ENCODE data around the gene CALHM1.
"Not testable (repeated sequence)": the region's sequence is repeated elsewhere in the genome, so short reads cannot be mapped to it uniquely, and the experiment has no call there.

Gene CALHM1

GRCh38 chr10:103431902-103432301 lies 26.8 kb downstream of the CALHM1 start:
- DNase-seq (ENCODE audit: low read depth, low spot score) = no peak

GRCh38 chr10:103429647-103430046 lies 29.1 kb downstream of the CALHM1 start:
- DNase-seq (ENCODE audit: low read depth, low spot score) = no peak

- DNase-seq (ENCODE audit: low read depth, low spot score) = no peak
These were observed 29.6 kb downstream of the CALHM1 start for GRCh38 chr10:103428989-103429643.

GRCh38 chr10:103427866-103428265 lies 30.8 kb downstream of the CALHM1 start:
- DNase-seq (ENCODE audit: low read depth, low spot score) = no peak

- DNase-seq (ENCODE audit: low read depth, low spot score) = no peak
These were observed 35.0 kb downstream of the CALHM1 start for GRCh38 chr10:103423748-103424147.

GRCh38 chr10:103419101-103419500 lies 39.6 kb downstream of the CALHM1 start:
- DNase-seq (ENCODE audit: low read depth, low spot score) = no peak

- no peak for DNase-seq (ENCODE audit: low read depth, low spot score)
These were observed 41.1 kb downstream of the CALHM1 start for GRCh38 chr10:103417601-103418000.

GRCh38 chr10:103417148-103417469 lies 41.6 kb downstream of the CALHM1 start:
- not testable (repeated sequence) for DNase-seq (ENCODE audit: low read depth, low spot score)

- no peak for DNase-seq (ENCODE audit: low read depth, low spot score)
These were observed 42.1 kb downstream of the CALHM1 start for GRCh38 chr10:103416436-103417147.

GRCh38 chr10:103415581-103415980 lies 43.1 kb downstream of the CALHM1 start:
- DNase-seq (ENCODE audit: low read depth, low spot score) = no peak

GRCh38 chr10:103413564-103413963 lies 45.1 kb downstream of the CALHM1 start:
- no peak for DNase-seq (ENCODE audit: low read depth, low spot score)

Data from iPS DF 19.7 (cell line).